Esophagus muscularis mucosa (tissue), 4 donors: Measurements from ENCODE around the gene BORCS6.

Source experiments
- CTCF ChIP-seq, 3 experiments: fragments of 200-600 bp in 2 of 3; fragments of 450-650 bp in 1 of 3; sonication (generic) in 2 of 3; IDR thresholded peaks; one replicate each; pipeline ENCODE4 v1.5.1; 2017 to 2019; ENCODE audit warnings: antibody characterized with exemption in 3 of 3, mild to moderate bottlenecking in 2 of 3, moderate library complexity in 1 of 3
- EP300 ChIP-seq: sonication (generic); formaldehyde crosslinking; IDR thresholded peaks from one replicate; pipeline ENCODE4 v1.6.1; 2017; ENCODE audit warnings: antibody characterized with exemption
- POLR2A ChIP-seq: fragments of 450-650 bp; IDR thresholded peaks from one replicate; pipeline ENCODE4 v1.6.1; 2017; ENCODE audit warnings: antibody characterized with exemption, moderate library complexity, mild to moderate bottlenecking, low read depth
- POLR2AphosphoS5 ChIP-seq, 2 donors: sonication (generic); formaldehyde crosslinking; IDR thresholded peaks; one replicate each; pipeline ENCODE4 v1.6.1; 2017; ENCODE audit warnings: antibody characterized with exemption in 2 of 2

GRCh38 chr17:8159459-8160223, 30.3 kb downstream of the BORCS6 start:
- TF ChIP-seq CTCF (IDR thresholded peaks at IDR 0.05) (no peak), POLR2A (no peak), POLR2AphosphoS5 (IDR thresholded peaks at IDR 0.05) (no peak), EP300 (no peak)
